GM12878 (cell line): Measurements from ENCODE around the gene CPSF4L. TPM values are rescaled to one million over a fixed set of nuclear protein-coding genes. Genes with fewer than 3 reads are reported as not detected.

Experiments used
- ATAC-seq: fragments of 200-7000 bp; cut with Tn5 transposase; 3 replicates; pipeline ENCODE4 v1.9.1; 2020; ENCODE audit warnings: mild to moderate bottlenecking, moderate library complexity
- BruUV-seq: library from RNA; stranded (reverse); fragments of 400-500 nt; replicated peaks from 2 replicates; lab custom pipeline; 2021; lab: Mats Ljungman, UMichigan
- CTCF ChIA-PET: fragments of 300-600 bp; sonication (Branson Sonifier 250); formaldehyde crosslinking; extraction: SDS; loops from one replicate; lab custom pipeline; 2021; ENCODE audit warnings: inconsistent platforms; lab: Yijun Ruan, JAX
- POLR2A ChIA-PET: fragments of 350-600 bp; formaldehyde crosslinking; extraction: SDS; loops from one replicate; lab custom pipeline; 2021; ENCODE audit warnings: inconsistent platforms; lab: Charles Lee
- RAD21 ChIA-PET: fragments of 300-600 bp; sonication (Branson Sonifier 250); formaldehyde crosslinking; loops from one replicate; lab custom pipeline; 2023; ENCODE audit warnings: antibody characterized with exemption; ENCODE audit not compliant: unreplicated experiment; lab: Charles Lee
- SMC1A ChIA-PET: fragments of 300-600 bp; sonication (Branson Sonifier 250); formaldehyde crosslinking; loops from one replicate; lab custom pipeline; 2023; ENCODE audit not compliant: unreplicated experiment, uncharacterized antibody; lab: Charles Lee
- DNase-seq: peaks from one replicate; pipeline ENCODE4 v3.0.0-alpha.2; 2011; ENCODE audit warnings: low read depth, low spot score
- FAIRE-seq: peaks from 3 replicates; lab custom pipeline; 2011; peaks lifted over from hg19 to GRCh38; lab: Jason Lieb, UNC
- H2AFZ ChIP-seq: 2 replicates; pipeline ENCODE4 v1.6.0; 2011; ENCODE audit warnings: low read depth, low read length, control low read depth; ENCODE audit not compliant: control insufficient read depth
- H3K27ac ChIP-seq: 2 replicates; pipeline ENCODE4 v1.5.1; 2011; ENCODE audit warnings: control low read depth; ENCODE audit not compliant: control insufficient read depth, insufficient read depth
- H3K27me3 ChIP-seq, 2 experiments: replicated peaks in 1 of 2; 2 replicates each; pipeline versions ENCODE4 v1.6.0 to v1.6.1; 2011; ENCODE audit warnings: low read length in 1 of 2; ENCODE audit not compliant: control insufficient read depth in 2 of 2, insufficient read depth in 2 of 2
- H3K36me3 ChIP-seq, 2 experiments: 2 replicates each; pipeline ENCODE4 v1.5.1; 2011; ENCODE audit warnings: low read length in 1 of 2; ENCODE audit not compliant: control insufficient read depth in 2 of 2, insufficient read depth in 2 of 2
- H3K4me1 ChIP-seq: 2 replicates; pipeline ENCODE4 v1.6.1; 2011; ENCODE audit warnings: mild to moderate bottlenecking, low read length, moderate library complexity, mixed read lengths; ENCODE audit not compliant: control insufficient read depth, insufficient read depth
- H3K4me2 ChIP-seq: 2 replicates; pipeline ENCODE4 v1.6.0; 2011; ENCODE audit warnings: control low read depth; ENCODE audit not compliant: control insufficient read depth, insufficient read depth
- H3K4me3 ChIP-seq: fragments of 200-600 bp; sonication (generic); 2 replicates; pipeline ENCODE4 v1.5.1; 2016
- H3K79me2 ChIP-seq: 2 replicates; pipeline ENCODE4 v1.6.0; 2011; ENCODE audit warnings: low read length; ENCODE audit not compliant: control insufficient read depth, insufficient read depth
- H3K9ac ChIP-seq: 2 replicates; pipeline ENCODE4 v1.8.0; 2011; ENCODE audit warnings: low read length, control low read depth, mixed read lengths; ENCODE audit not compliant: control insufficient read depth, insufficient read depth
- H3K9me3 ChIP-seq: replicated peaks from 3 replicates; pipeline ENCODE4 v1.5.1; 2011; ENCODE audit warnings: mild to moderate bottlenecking, low read length; ENCODE audit not compliant: control insufficient read depth, insufficient read depth
- H4K20me1 ChIP-seq: 2 replicates; pipeline ENCODE4 v1.6.0; 2011; ENCODE audit not compliant: control insufficient read depth, insufficient read depth
- CHD2 ChIP-seq: IDR thresholded peaks from 2 replicates; pipeline ENCODE4 v1.6.1; 2011; ENCODE audit warnings: low read depth, low read length, improper control_type of control experiment, borderline replicate concordance
- ETV6 ChIP-seq, 2 experiments: fragments of 450-650 bp in 1 of 2; IDR thresholded peaks in 1 of 2; conservative IDR thresholded peaks in 1 of 2; 2 replicates each; pipeline ENCODE4 v1.6.1; 2014; ENCODE audit warnings: antibody characterized with exemption in 1 of 2, borderline replicate concordance in 1 of 2, low read depth in 1 of 2, mild to moderate bottlenecking in 1 of 2, moderate library complexity in 1 of 2
- GABPA ChIP-seq: IDR thresholded peaks from 2 replicates; pipeline ENCODE4 v1.6.1; 2014; ENCODE audit warnings: antibody characterized with exemption, low read depth, mild to moderate bottlenecking, inconsistent platforms
- PML ChIP-seq: IDR thresholded peaks from 2 replicates; pipeline ENCODE4 v1.6.1; 2012; ENCODE audit warnings: low read length, inconsistent platforms
- POU2F2 ChIP-seq: IDR thresholded peaks from 3 replicates; pipeline ENCODE4 v1.6.1; 2011; ENCODE audit warnings: low read depth, mild to moderate bottlenecking, low read length, borderline replicate concordance
- SREBF1 ChIP-seq: IDR thresholded peaks from 2 replicates; pipeline ENCODE4 v1.6.1; 2012; ENCODE audit warnings: mild to moderate bottlenecking, low read length
- SUZ12 ChIP-seq: fragments of 200-600 bp; sonication (generic); IDR thresholded peaks from one replicate; pipeline ENCODE4 v1.6.1; 2018; ENCODE audit warnings: antibody characterized with exemption, mild to moderate bottlenecking; ENCODE audit not compliant: unreplicated experiment
- TCF7 ChIP-seq: IDR thresholded peaks from 2 replicates; pipeline ENCODE4 v1.6.1; 2014; ENCODE audit warnings: antibody characterized with exemption, borderline replicate concordance
- WGBS: methylation state at CpG from one replicate; pipeline ENCODE4 v1.1.6; 2016; ENCODE audit warnings: low lambda C conversion rate; ENCODE audit not compliant: insufficient replicate concordance, insufficient coverage; ENCODE audit errors: missing lambda C conversion rate; 5-methylcytosine and 5-hydroxymethylcytosine counted together
- in situ Hi-C: fragments of 300-500 bp; cut with MboI; formaldehyde crosslinking; loops from 9 replicates; pipeline ENCODE4 v1.14.3; 2018; ENCODE audit warnings: mixed read lengths
- intact Hi-C: fragments of 100-400 bp; cut with micrococcal nuclease; formaldehyde crosslinking; loops from one replicate; pipeline ENCODE4 v1.14.2; 2022; ENCODE audit not compliant: unreplicated experiment
- polyA plus RNA-seq, 11 experiments: library from polyadenylated mRNA; depleted of rRNA in 4 of 11; unstranded in 6 of 11; stranded (reverse) in 5 of 11; fragments of >200 nt; fragmentation: Nextera tagmentation in 4 of 11; fragmentation: Illumina TruSeq in 1 of 11; extraction: Ambion mirVana in 4 of 11; extraction: Trizol in 1 of 11; gene quantifications; 1 replicate in 1 of 11; 2 replicates in 10 of 11; pipeline versions ENCODE4 v1.2.1 to v1.2.3, GENCODE V29; 2011 to 2016; ENCODE audit warnings: inconsistent platforms in 2 of 11, missing spikeins in 2 of 11, low read depth in 1 of 11
- total RNA-seq, 4 experiments: library from RNA; depleted of rRNA in 3 of 4; stranded (reverse); fragments of >200 nt in 3 of 4; fragmentation: Illumina TruSeq in 1 of 4; extraction: Trizol in 1 of 4; gene quantifications; 2 replicates each; pipeline versions ENCODE4 v1.2.1 to v1.2.3, GENCODE V29; 2013 to 2021
- TF ChIP-seq, protein P1 (sequence below): fragments of 450-650 bp; formaldehyde crosslinking; IDR thresholded peaks from 2 replicates; pipeline ENCODE4 v1.4.0; 2020; ENCODE audit warnings: mild to moderate bottlenecking, moderate library complexity
- TF ChIP-seq, protein P2 (sequence below): fragments of 450-650 bp; IDR thresholded peaks from 2 replicates; pipeline ENCODE4 v1.6.1; 2017; ENCODE audit warnings: borderline replicate concordance
- TF ChIP-seq, protein P3 (sequence below): fragments of 450-650 bp; IDR thresholded peaks from 2 replicates; pipeline ENCODE4 v1.6.1; 2016; ENCODE audit warnings: mild to moderate bottlenecking
- TF ChIP-seq, protein P4 (sequence below): IDR thresholded peaks from 2 replicates; pipeline ENCODE4 v1.6.1; 2011; ENCODE audit warnings: borderline replicate concordance, low read depth, mild to moderate bottlenecking, moderate library complexity, mixed read lengths, low read length; ENCODE audit not compliant: insufficient read depth; ENCODE audit errors: extremely low read length

The CPSF4L gene
- total and polyA plus RNA-seq, 10 of the 15 experiments (the other 5 are each of a cell fraction or from before 2014, with no cell fraction given): not detected

DNA sequence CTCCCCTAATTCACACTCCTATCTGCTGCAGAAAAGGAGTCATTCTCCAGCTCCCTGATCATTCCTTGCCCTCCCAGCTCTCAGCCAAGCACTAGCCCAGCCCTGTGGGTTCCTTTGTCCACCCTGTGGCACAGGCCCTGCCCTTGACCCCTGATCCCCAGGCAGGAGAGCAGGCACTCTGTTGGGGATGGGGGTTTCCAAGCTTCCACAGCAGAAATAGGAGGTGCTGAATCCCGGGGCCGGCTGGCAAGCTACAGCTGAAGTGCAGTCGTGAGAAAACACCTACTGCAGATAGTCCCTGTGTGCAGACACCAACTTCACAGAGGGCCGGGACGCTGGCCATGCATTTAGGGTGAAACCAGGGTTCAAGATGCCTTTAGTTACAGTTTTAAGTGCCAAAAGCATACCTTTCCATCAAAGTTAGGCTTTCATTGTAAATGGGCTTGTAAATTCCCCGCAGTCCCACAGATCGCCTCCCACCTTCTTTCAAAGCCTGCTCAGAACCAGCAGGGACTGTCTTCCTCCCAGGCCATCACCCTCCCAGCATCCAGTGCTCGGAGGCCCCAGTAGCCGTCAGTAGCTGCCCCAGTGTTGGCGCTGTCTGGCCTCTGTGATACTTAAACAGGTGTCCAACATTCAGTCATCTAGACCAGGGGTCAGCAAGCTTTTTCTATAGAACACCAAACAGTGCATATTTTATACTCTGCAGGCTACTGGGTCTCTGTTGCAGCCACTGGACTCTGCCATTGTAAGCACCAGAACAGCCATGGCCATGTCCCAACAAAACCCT, 10.6 kb downstream of the CPSF4L start:
- Histone ChIP-seq H3K9me3 (no peaks in the 10 kb centered on the region), H3K9ac (no peak overlapping the region), H3K27me3 (no peaks in the 10 kb centered on the region), H2AFZ (no peak overlapping the region), H3K4me3 (no peak overlapping the region), H4K20me1 (no peaks in the 10 kb centered on the region), H3K79me2 (no peaks in the 10 kb centered on the region), H3K4me2 (no peak overlapping the region), H3K36me3 (peaks cover 0 to 10% of the 10 kb centered on the region in 2 experiments; a peak in 3 of 4 replicates), H3K4me1 (no peaks in the 10 kb centered on the region), H3K27ac (no peak overlapping the region)
- ATAC-seq (no peak), DNase-seq (no peak), FAIRE-seq (no peak)
- no TSS peak for BruUV-seq
- in situ Hi-C loops: loop anchor here (5.0 kb wide), 1 partner anchor 121 kb away; no protein-coding TSS in a partner anchor
- ChIA-PET RAD21 (interaction anchor here (0.9 to 2.5 kb wide), 5 partner anchors 119 to 694 kb away, joined by 3 to 15 read pairs (median 4); no protein-coding TSS in a partner anchor), SMC1A (interaction anchor here (1.2 to 16.1 kb wide), 8 partner anchors 15 to 692 kb away, joined by 3 to 261 read pairs (median 7); partner anchors contain the start of gene COG1), CTCF (interaction anchor here (0.8 to 12.7 kb wide), 9 partner anchors 12 to 694 kb away, joined by 3 to 365 read pairs (median 10); partner anchors contain the start of gene COG1), POLR2A (no interaction called here)
- TF ChIP-seq, protein P1, sequence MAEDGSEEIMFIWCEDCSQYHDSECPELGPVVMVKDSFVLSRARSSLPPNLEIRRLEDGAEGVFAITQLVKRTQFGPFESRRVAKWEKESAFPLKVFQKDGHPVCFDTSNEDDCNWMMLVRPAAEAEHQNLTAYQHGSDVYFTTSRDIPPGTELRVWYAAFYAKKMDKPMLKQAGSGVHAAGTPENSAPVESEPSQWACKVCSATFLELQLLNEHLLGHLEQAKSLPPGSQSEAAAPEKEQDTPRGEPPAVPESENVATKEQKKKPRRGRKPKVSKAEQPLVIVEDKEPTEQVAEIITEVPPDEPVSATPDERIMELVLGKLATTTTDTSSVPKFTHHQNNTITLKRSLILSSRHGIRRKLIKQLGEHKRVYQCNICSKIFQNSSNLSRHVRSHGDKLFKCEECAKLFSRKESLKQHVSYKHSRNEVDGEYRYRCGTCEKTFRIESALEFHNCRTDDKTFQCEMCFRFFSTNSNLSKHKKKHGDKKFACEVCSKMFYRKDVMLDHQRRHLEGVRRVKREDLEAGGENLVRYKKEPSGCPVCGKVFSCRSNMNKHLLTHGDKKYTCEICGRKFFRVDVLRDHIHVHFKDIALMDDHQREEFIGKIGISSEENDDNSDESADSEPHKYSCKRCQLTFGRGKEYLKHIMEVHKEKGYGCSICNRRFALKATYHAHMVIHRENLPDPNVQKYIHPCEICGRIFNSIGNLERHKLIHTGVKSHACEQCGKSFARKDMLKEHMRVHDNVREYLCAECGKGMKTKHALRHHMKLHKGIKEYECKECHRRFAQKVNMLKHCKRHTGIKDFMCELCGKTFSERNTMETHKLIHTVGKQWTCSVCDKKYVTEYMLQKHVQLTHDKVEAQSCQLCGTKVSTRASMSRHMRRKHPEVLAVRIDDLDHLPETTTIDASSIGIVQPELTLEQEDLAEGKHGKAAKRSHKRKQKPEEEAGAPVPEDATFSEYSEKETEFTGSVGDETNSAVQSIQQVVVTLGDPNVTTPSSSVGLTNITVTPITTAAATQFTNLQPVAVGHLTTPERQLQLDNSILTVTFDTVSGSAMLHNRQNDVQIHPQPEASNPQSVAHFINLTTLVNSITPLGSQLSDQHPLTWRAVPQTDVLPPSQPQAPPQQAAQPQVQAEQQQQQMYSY (CRISPR knock-in tag): no peak
- TF ChIP-seq, protein P2, sequence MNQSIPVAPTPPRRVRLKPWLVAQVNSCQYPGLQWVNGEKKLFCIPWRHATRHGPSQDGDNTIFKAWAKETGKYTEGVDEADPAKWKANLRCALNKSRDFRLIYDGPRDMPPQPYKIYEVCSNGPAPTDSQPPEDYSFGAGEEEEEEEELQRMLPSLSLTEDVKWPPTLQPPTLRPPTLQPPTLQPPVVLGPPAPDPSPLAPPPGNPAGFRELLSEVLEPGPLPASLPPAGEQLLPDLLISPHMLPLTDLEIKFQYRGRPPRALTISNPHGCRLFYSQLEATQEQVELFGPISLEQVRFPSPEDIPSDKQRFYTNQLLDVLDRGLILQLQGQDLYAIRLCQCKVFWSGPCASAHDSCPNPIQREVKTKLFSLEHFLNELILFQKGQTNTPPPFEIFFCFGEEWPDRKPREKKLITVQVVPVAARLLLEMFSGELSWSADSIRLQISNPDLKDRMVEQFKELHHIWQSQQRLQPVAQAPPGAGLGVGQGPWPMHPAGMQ: no peak
- TF ChIP-seq CHD2: no peak
- no peak for TF ChIP-seq TCF7
- TF ChIP-seq SREBF1: no peak
- no peak for TF ChIP-seq ETV6 (conservative IDR thresholded peaks at IDR 0.05 in 1 of 2, IDR thresholded peaks at IDR 0.05 in 1 of 2; ENCODE audit: borderline replicate concordance in 1 of 2, low read depth in 1 of 2)
- TF ChIP-seq, protein P3, sequence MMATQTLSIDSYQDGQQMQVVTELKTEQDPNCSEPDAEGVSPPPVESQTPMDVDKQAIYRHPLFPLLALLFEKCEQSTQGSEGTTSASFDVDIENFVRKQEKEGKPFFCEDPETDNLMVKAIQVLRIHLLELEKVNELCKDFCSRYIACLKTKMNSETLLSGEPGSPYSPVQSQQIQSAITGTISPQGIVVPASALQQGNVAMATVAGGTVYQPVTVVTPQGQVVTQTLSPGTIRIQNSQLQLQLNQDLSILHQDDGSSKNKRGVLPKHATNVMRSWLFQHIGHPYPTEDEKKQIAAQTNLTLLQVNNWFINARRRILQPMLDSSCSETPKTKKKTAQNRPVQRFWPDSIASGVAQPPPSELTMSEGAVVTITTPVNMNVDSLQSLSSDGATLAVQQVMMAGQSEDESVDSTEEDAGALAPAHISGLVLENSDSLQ: no peak
- no peak for TF ChIP-seq PML
- no peak for TF ChIP-seq POU2F2
- no peak for TF ChIP-seq GABPA
- TF ChIP-seq, protein P4, sequence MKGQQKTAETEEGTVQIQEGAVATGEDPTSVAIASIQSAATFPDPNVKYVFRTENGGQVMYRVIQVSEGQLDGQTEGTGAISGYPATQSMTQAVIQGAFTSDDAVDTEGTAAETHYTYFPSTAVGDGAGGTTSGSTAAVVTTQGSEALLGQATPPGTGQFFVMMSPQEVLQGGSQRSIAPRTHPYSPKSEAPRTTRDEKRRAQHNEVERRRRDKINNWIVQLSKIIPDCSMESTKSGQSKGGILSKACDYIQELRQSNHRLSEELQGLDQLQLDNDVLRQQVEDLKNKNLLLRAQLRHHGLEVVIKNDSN: no peak
- TF ChIP-seq SUZ12: no peak
- WGBS: 72% methylated on average over 10 of the region's 10 CpGs
- intact Hi-C loops: loop anchor here (5.0 kb wide), 1 partner anchor 59 kb away; the partner anchor contains the start of gene COG1
